NCI-H1694 treated with DMSO at 0.1 percent for 48 hours (cell line): ENCODE data around the gene TMOD1.

Experiments used
- DNase-seq: peaks from one replicate; lab custom pipeline; 2025; lab: John Stamatoyannopoulos, UW

TMOD1 gene

GRCh38 chr9:97635026-97635425 is 133.6 kb downstream of the TMOD1 start:
- no peak for DNase-seq

GRCh38 chr9:97636903-97637302 is 135.4 kb downstream of the TMOD1 start:
- no peak for DNase-seq

GRCh38 chr9:97638666-97639065 is 137.2 kb downstream of the TMOD1 start:
- DNase-seq, result no peak

GRCh38 chr9:97640325-97640724 is 138.9 kb downstream of the TMOD1 start:
- DNase-seq, result no peak

- DNase-seq, result no peak
These were observed 144.3 kb downstream of the TMOD1 start for GRCh38 chr9:97645720-97646119.

GRCh38 chr9:97647996-97648395 is 146.5 kb downstream of the TMOD1 start:
- no peak for DNase-seq
